Measurements from ENCODE around the gene ETAA1.

ETAA1 gene

DNA sequence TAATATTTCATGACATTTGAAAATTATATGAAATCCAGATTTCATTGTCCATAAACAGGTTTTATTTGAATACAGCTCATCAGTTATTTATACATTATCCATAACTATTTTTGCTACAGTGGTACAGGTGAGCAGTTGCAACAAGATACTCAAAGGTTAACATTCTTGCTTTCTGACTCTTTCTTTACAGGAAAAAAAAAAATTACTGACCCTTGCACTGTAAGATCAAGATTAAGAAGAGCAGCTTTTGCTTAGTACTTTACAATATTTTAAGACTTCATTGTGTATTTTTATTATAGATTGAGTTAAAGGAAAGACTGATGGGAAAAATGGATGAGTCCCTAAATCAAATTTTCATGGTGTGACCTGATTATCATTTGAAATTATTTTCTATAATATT, 11.2 kb downstream of the ETAA1 start:
- TF ChIP-seq, protein P1, sequence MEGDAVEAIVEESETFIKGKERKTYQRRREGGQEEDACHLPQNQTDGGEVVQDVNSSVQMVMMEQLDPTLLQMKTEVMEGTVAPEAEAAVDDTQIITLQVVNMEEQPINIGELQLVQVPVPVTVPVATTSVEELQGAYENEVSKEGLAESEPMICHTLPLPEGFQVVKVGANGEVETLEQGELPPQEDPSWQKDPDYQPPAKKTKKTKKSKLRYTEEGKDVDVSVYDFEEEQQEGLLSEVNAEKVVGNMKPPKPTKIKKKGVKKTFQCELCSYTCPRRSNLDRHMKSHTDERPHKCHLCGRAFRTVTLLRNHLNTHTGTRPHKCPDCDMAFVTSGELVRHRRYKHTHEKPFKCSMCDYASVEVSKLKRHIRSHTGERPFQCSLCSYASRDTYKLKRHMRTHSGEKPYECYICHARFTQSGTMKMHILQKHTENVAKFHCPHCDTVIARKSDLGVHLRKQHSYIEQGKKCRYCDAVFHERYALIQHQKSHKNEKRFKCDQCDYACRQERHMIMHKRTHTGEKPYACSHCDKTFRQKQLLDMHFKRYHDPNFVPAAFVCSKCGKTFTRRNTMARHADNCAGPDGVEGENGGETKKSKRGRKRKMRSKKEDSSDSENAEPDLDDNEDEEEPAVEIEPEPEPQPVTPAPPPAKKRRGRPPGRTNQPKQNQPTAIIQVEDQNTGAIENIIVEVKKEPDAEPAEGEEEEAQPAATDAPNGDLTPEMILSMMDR (IDR thresholded peaks at IDR 0.05; ENCODE audit: insufficient read depth, low read length, poor library complexity, severe bottlenecking) = no peak
- no peak for TF ChIP-seq EZH2phosphoT487 (conservative IDR thresholded peaks at IDR 0.05; ENCODE audit: low read length)
- Histone ChIP-seq H3K27ac (ENCODE audit: low read depth, low read length) (no peak overlapping the region), H3K79me2 (ENCODE audit: insufficient read depth, low read length) (no peaks in the 10 kb centered on the region), H3K4me3 (ENCODE audit: insufficient read depth, low read length, poor library complexity, severe bottlenecking) (no peak overlapping the region), H3K9me3 (ENCODE audit: insufficient read depth, low read length) (no peaks in the 10 kb centered on the region), H3K9ac (ENCODE audit: low read length) (no peak overlapping the region), H3K36me3 (ENCODE audit: low read length) (peaks cover 33% of the 10 kb centered on the region; the same call in 1 of the 2 replicates), H3K9me2 (replicated peaks; ENCODE audit: insufficient read depth, low read length) (no peaks in the 10 kb centered on the region), H3K27me3 (ENCODE audit: low read length) (no peaks in the 10 kb centered on the region), H3F3A (ENCODE audit: insufficient read depth) (no peaks in the 10 kb centered on the region), H3K4me2 (ENCODE audit: low read depth, low read length, poor library complexity, severe bottlenecking) (no peak overlapping the region), H2AFZ (ENCODE audit: low read depth, low read length, severe bottlenecking) (no peak overlapping the region), H4K20me1 (ENCODE audit: low read depth, low read length) (no peaks in the 10 kb centered on the region)

DNA sequence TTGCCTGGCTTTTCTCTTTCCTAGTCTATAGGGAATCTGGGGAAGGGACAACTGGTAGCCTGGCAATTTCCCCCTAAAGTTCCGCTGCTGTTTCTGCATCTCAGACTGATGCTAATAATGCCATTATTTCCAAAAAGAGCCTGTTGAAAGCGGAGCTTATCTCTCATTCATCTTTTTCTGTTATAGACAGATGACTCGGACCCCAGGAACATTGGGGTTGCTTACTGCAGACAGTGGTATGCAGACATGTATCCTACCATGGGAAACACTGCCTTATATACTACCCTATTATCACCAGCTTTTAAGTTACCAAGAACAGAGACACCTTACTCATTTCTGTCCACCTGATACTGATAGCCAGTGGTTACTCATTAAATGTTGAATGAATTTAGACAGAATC, 15.3 kb downstream of the ETAA1 start:
- Histone ChIP-seq H3K36me3 (ENCODE audit: low read length) (peaks cover 12% of the 10 kb centered on the region; the same call in 1 of the 2 replicates), H3K27me3 (ENCODE audit: low read length) (no peaks in the 10 kb centered on the region), H3K9me3 (ENCODE audit: insufficient read depth, low read length) (no peaks in the 10 kb centered on the region), H2AFZ (ENCODE audit: low read depth, low read length, severe bottlenecking) (no peak overlapping the region), H4K20me1 (ENCODE audit: low read depth, low read length) (no peaks in the 10 kb centered on the region), H3K79me2 (ENCODE audit: insufficient read depth, low read length) (no peaks in the 10 kb centered on the region), H3K27ac (ENCODE audit: low read depth, low read length) (no peak overlapping the region), H3K4me3 (ENCODE audit: insufficient read depth, low read length, poor library complexity, severe bottlenecking) (no peak overlapping the region), H3K9me2 (replicated peaks; ENCODE audit: insufficient read depth, low read length) (no peaks in the 10 kb centered on the region), H3K9ac (ENCODE audit: low read length) (no peak overlapping the region), H3K4me2 (ENCODE audit: low read depth, low read length, poor library complexity, severe bottlenecking) (no peak overlapping the region), H3F3A (ENCODE audit: insufficient read depth) (no peaks in the 10 kb centered on the region)
- TF ChIP-seq, protein P1 (IDR thresholded peaks at IDR 0.05; ENCODE audit: insufficient read depth, low read length, poor library complexity, severe bottlenecking) = no peak
- TF ChIP-seq EZH2phosphoT487 (conservative IDR thresholded peaks at IDR 0.05; ENCODE audit: low read length) = no peak

DNA sequence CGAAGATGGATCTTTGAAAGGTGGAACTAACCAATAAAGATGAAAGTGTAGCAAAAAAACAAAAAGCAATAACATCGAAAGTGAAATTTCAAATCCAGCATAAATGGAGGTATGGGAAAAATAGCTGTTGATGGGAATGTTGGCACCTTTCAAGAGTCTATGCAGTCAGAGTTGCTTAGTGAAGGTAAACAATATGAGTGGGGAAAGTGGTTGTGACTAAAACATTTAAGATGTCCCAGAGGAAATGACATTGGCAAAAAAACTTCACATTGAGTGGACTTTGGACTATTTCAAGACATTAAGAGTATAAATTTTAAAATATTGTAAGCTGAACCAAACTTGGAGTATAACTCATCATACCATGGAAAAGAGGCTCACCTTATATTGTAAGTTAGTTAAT, 17.7 kb downstream of the ETAA1 start:
- Histone ChIP-seq H2AFZ (ENCODE audit: low read depth, low read length, severe bottlenecking) (no peak overlapping the region), H3K79me2 (ENCODE audit: insufficient read depth, low read length) (no peaks in the 10 kb centered on the region), H3K9me2 (replicated peaks; ENCODE audit: insufficient read depth, low read length) (no peaks in the 10 kb centered on the region), H3K27me3 (ENCODE audit: low read length) (no peaks in the 10 kb centered on the region), H3K36me3 (ENCODE audit: low read length) (peaks cover 9% of the 10 kb centered on the region; the same call in 1 of the 2 replicates), H3K4me3 (ENCODE audit: insufficient read depth, low read length, poor library complexity, severe bottlenecking) (no peak overlapping the region), H3K9me3 (ENCODE audit: insufficient read depth, low read length) (no peaks in the 10 kb centered on the region), H3K9ac (ENCODE audit: low read length) (no peak overlapping the region), H3F3A (ENCODE audit: insufficient read depth) (no peaks in the 10 kb centered on the region), H3K27ac (ENCODE audit: low read depth, low read length) (no peak overlapping the region), H3K4me2 (ENCODE audit: low read depth, low read length, poor library complexity, severe bottlenecking) (no peak overlapping the region), H4K20me1 (ENCODE audit: low read depth, low read length) (no peaks in the 10 kb centered on the region)
- no peak for TF ChIP-seq EZH2phosphoT487 (conservative IDR thresholded peaks at IDR 0.05; ENCODE audit: low read length)
- TF ChIP-seq, protein P1 (IDR thresholded peaks at IDR 0.05; ENCODE audit: insufficient read depth, low read length, poor library complexity, severe bottlenecking) = no peak
